ENCODE results near the gene OR2A25.

OR2A25 gene

GRCh38 chr7:144085978-144086377, 16.4 kb downstream of the OR2A25 start, which contains the start of gene OR2A12:
Gene OR2A12 (plus strand): TSS chr7:144086278. CDS start chr7:144095108, 8,830 bp downstream.
- Histone ChIP-seq H3K9me3 (ENCODE audit: control insufficient read depth in 1 of 2, low read length in 2 of 2) (peaks cover 0 to 3% of the 10 kb centered on the region in 2 donors), H3K4me1 (ENCODE audit: control insufficient read depth in 1 of 2, insufficient read depth in 2 of 2, low read length in 2 of 2) (no peaks in the 10 kb centered on the region), H3K4me3 (ENCODE audit: low read depth in 1 of 2, low read length in 2 of 2) (no peak within 1 kb of the TSS), H3K27me3 (ENCODE audit: low read depth, low read length) (no peaks in the 10 kb centered on the region), H3K27ac (ENCODE audit: low read length) (no peak within 1 kb of the TSS), H3K36me3 (ENCODE audit: control insufficient read depth in 1 of 2, insufficient read depth in 2 of 2, low read length in 2 of 2) (no peaks in the 10 kb centered on the region)

- H3K36me3 ChIP-seq (ENCODE audit: control insufficient read depth in 1 of 2, insufficient read depth in 2 of 2, low read length in 2 of 2): no peaks in the 10 kb centered on the region
Observed at GRCh38 chr7:144086730-144087129, 17.1 kb downstream of the OR2A25 start.

GRCh38 chr7:144087230-144087629, 17.6 kb downstream of the OR2A25 start:
- H3K4me3 ChIP-seq (ENCODE audit: low read depth in 1 of 2, low read length in 2 of 2): no peak overlapping the region
- peaks cover 0 to 3% of the 10 kb centered on the region in 2 donors for H3K9me3 ChIP-seq (ENCODE audit: control insufficient read depth in 1 of 2, low read length in 2 of 2)
- no peaks in the 10 kb centered on the region for H3K27me3 ChIP-seq (ENCODE audit: low read depth, low read length)
- no peaks in the 10 kb centered on the region for H3K36me3 ChIP-seq (ENCODE audit: control insufficient read depth in 1 of 2, insufficient read depth in 2 of 2, low read length in 2 of 2)
- no peaks in the 10 kb centered on the region for H3K4me1 ChIP-seq (ENCODE audit: control insufficient read depth in 1 of 2, insufficient read depth in 2 of 2, low read length in 2 of 2)
- H3K27ac ChIP-seq (ENCODE audit: low read length): no peak overlapping the region

More at GRCh38 chr7:144086730-144087129, 17.1 kb downstream of the OR2A25 start:
- Histone ChIP-seq H3K27me3 (ENCODE audit: low read depth, low read length) (no peaks in the 10 kb centered on the region), H3K4me1 (ENCODE audit: control insufficient read depth in 1 of 2, insufficient read depth in 2 of 2, low read length in 2 of 2) (no peaks in the 10 kb centered on the region), H3K27ac (ENCODE audit: low read length) (no peak overlapping the region), H3K9me3 (ENCODE audit: control insufficient read depth in 1 of 2, low read length in 2 of 2) (peaks cover 0 to 3% of the 10 kb centered on the region in 2 donors), H3K4me3 (ENCODE audit: low read depth in 1 of 2, low read length in 2 of 2) (no peak overlapping the region)

- Histone ChIP-seq H3K27me3 (ENCODE audit: low read depth, low read length) (no peaks in the 10 kb centered on the region), H3K9me3 (ENCODE audit: control insufficient read depth in 1 of 2, low read length in 2 of 2) (peaks cover 0 to 3% of the 10 kb centered on the region in 2 donors), H3K4me1 (ENCODE audit: control insufficient read depth in 1 of 2, insufficient read depth in 2 of 2, low read length in 2 of 2) (no peaks in the 10 kb centered on the region), H3K4me3 (ENCODE audit: low read depth in 1 of 2, low read length in 2 of 2) (no peak overlapping the region), H3K27ac (ENCODE audit: low read length) (no peak overlapping the region), H3K36me3 (ENCODE audit: control insufficient read depth in 1 of 2, insufficient read depth in 2 of 2, low read length in 2 of 2) (no peaks in the 10 kb centered on the region)
Observed at GRCh38 chr7:144090667-144091066, 21.1 kb downstream of the OR2A25 start.

GRCh38 chr7:144098776-144099175, 29.2 kb downstream of the OR2A25 start:
- Histone ChIP-seq H3K9me3 (ENCODE audit: control insufficient read depth in 1 of 2, low read length in 2 of 2) (no peaks in the 10 kb centered on the region), H3K4me3 (ENCODE audit: low read depth in 1 of 2, low read length in 2 of 2) (no peak overlapping the region), H3K4me1 (ENCODE audit: control insufficient read depth in 1 of 2, insufficient read depth in 2 of 2, low read length in 2 of 2) (no peaks in the 10 kb centered on the region), H3K27me3 (ENCODE audit: low read depth, low read length) (no peaks in the 10 kb centered on the region), H3K36me3 (ENCODE audit: control insufficient read depth in 1 of 2, insufficient read depth in 2 of 2, low read length in 2 of 2) (no peaks in the 10 kb centered on the region), H3K27ac (ENCODE audit: low read length) (no peak overlapping the region)

- no peaks in the 10 kb centered on the region for H3K9me3 ChIP-seq (ENCODE audit: control insufficient read depth in 1 of 2, low read length in 2 of 2)
- no peaks in the 10 kb centered on the region for H3K36me3 ChIP-seq (ENCODE audit: control insufficient read depth in 1 of 2, insufficient read depth in 2 of 2, low read length in 2 of 2)
- H3K4me1 ChIP-seq (ENCODE audit: control insufficient read depth in 1 of 2, insufficient read depth in 2 of 2, low read length in 2 of 2): no peaks in the 10 kb centered on the region
- no peaks in the 10 kb centered on the region for H3K27me3 ChIP-seq (ENCODE audit: low read depth, low read length)
- no peak overlapping the region for H3K4me3 ChIP-seq (ENCODE audit: low read depth in 1 of 2, low read length in 2 of 2)
- H3K27ac ChIP-seq (ENCODE audit: low read length): no peak overlapping the region
Observed at GRCh38 chr7:144100607-144101006, 31.0 kb downstream of the OR2A25 start.

GRCh38 chr7:144102041-144102440, 32.4 kb downstream of the OR2A25 start:
- Histone ChIP-seq H3K4me3 (ENCODE audit: low read depth in 1 of 2, low read length in 2 of 2) (no peak overlapping the region), H3K36me3 (ENCODE audit: control insufficient read depth in 1 of 2, insufficient read depth in 2 of 2, low read length in 2 of 2) (no peaks in the 10 kb centered on the region), H3K9me3 (ENCODE audit: control insufficient read depth in 1 of 2, low read length in 2 of 2) (no peaks in the 10 kb centered on the region), H3K27ac (ENCODE audit: low read length) (no peak overlapping the region), H3K27me3 (ENCODE audit: low read depth, low read length) (no peaks in the 10 kb centered on the region), H3K4me1 (ENCODE audit: control insufficient read depth in 1 of 2, insufficient read depth in 2 of 2, low read length in 2 of 2) (no peaks in the 10 kb centered on the region)

GRCh38 chr7:144105211-144105610, 35.6 kb downstream of the OR2A25 start:
- no peaks in the 10 kb centered on the region for H3K27me3 ChIP-seq (ENCODE audit: low read depth, low read length)
- H3K4me3 ChIP-seq (ENCODE audit: low read depth in 1 of 2, low read length in 2 of 2): no peak overlapping the region
- no peaks in the 10 kb centered on the region for H3K4me1 ChIP-seq (ENCODE audit: control insufficient read depth in 1 of 2, insufficient read depth in 2 of 2, low read length in 2 of 2)
- H3K36me3 ChIP-seq (ENCODE audit: control insufficient read depth in 1 of 2, insufficient read depth in 2 of 2, low read length in 2 of 2): no peaks in the 10 kb centered on the region
- no peaks in the 10 kb centered on the region for H3K9me3 ChIP-seq (ENCODE audit: control insufficient read depth in 1 of 2, low read length in 2 of 2)
- no peak overlapping the region for H3K27ac ChIP-seq (ENCODE audit: low read length)

GRCh38 chr7:144109283-144109682, 39.7 kb downstream of the OR2A25 start, which contains the start of gene OR2A2:
Gene OR2A2 (plus strand): TSS chr7:144109583. CDS start chr7:144109583, 0 bp downstream.
- H3K9me3 ChIP-seq (ENCODE audit: control insufficient read depth in 1 of 2, low read length in 2 of 2): no peaks in the 10 kb centered on the region
- H3K4me3 ChIP-seq (ENCODE audit: low read depth in 1 of 2, low read length in 2 of 2): no peak within 1 kb of the TSS
- H3K4me1 ChIP-seq (ENCODE audit: control insufficient read depth in 1 of 2, insufficient read depth in 2 of 2, low read length in 2 of 2): no peaks in the 10 kb centered on the region
- H3K36me3 ChIP-seq (ENCODE audit: control insufficient read depth in 1 of 2, insufficient read depth in 2 of 2, low read length in 2 of 2): no peaks in the 10 kb centered on the region
- no peak within 1 kb of the TSS for H3K27ac ChIP-seq (ENCODE audit: low read length)
- no peaks in the 10 kb centered on the region for H3K27me3 ChIP-seq (ENCODE audit: low read depth, low read length)

GRCh38 chr7:144110272-144110671, 40.7 kb downstream of the OR2A25 start:
- Histone ChIP-seq H3K9me3 (ENCODE audit: control insufficient read depth in 1 of 2, low read length in 2 of 2) (no peaks in the 10 kb centered on the region), H3K4me3 (ENCODE audit: low read depth in 1 of 2, low read length in 2 of 2) (no peak overlapping the region), H3K4me1 (ENCODE audit: control insufficient read depth in 1 of 2, insufficient read depth in 2 of 2, low read length in 2 of 2) (no peaks in the 10 kb centered on the region), H3K27me3 (ENCODE audit: low read depth, low read length) (no peaks in the 10 kb centered on the region), H3K36me3 (ENCODE audit: control insufficient read depth in 1 of 2, insufficient read depth in 2 of 2, low read length in 2 of 2) (no peaks in the 10 kb centered on the region), H3K27ac (ENCODE audit: low read length) (no peak overlapping the region)

- Histone ChIP-seq H3K27ac (ENCODE audit: low read length) (no peak overlapping the region), H3K27me3 (ENCODE audit: low read depth, low read length) (no peaks in the 10 kb centered on the region), H3K4me1 (ENCODE audit: control insufficient read depth in 1 of 2, insufficient read depth in 2 of 2, low read length in 2 of 2) (no peaks in the 10 kb centered on the region), H3K4me3 (ENCODE audit: low read depth in 1 of 2, low read length in 2 of 2) (no peak overlapping the region), H3K36me3 (ENCODE audit: control insufficient read depth in 1 of 2, insufficient read depth in 2 of 2, low read length in 2 of 2) (no peaks in the 10 kb centered on the region), H3K9me3 (ENCODE audit: control insufficient read depth in 1 of 2, low read length in 2 of 2) (no peaks in the 10 kb centered on the region)
Observed at GRCh38 chr7:144113651-144114050, 44.0 kb downstream of the OR2A25 start.

- no peak overlapping the region for H3K4me3 ChIP-seq (ENCODE audit: low read depth in 1 of 2, low read length in 2 of 2)
- H3K27me3 ChIP-seq (ENCODE audit: low read depth, low read length): no peaks in the 10 kb centered on the region
- no peaks in the 10 kb centered on the region for H3K4me1 ChIP-seq (ENCODE audit: control insufficient read depth in 1 of 2, insufficient read depth in 2 of 2, low read length in 2 of 2)
- no peak overlapping the region for H3K27ac ChIP-seq (ENCODE audit: low read length)
- no peaks in the 10 kb centered on the region for H3K9me3 ChIP-seq (ENCODE audit: control insufficient read depth in 1 of 2, low read length in 2 of 2)
- no peaks in the 10 kb centered on the region for H3K36me3 ChIP-seq (ENCODE audit: control insufficient read depth in 1 of 2, insufficient read depth in 2 of 2, low read length in 2 of 2)
Observed at GRCh38 chr7:144118341-144118740, 48.7 kb downstream of the OR2A25 start.

All from muscle layer of duodenum (tissue), 2 donors.